GM18907 (cell line): ENCODE results near the gene CHST6.
A peak's percentile ranks its signal among the peaks of the same experiment; 100 is the strongest.
"Not testable (repeated sequence)": the region's sequence is repeated elsewhere in the genome, so short reads cannot be mapped to it uniquely, and the experiment has no call there.

Source experiments
- ATAC-seq: cut with Tn5 transposase; IDR thresholded peaks from one replicate; pipeline ENCODE4 v1.9.1; 2021; ENCODE audit warnings: mild to moderate bottlenecking, moderate library complexity; ENCODE audit not compliant: unreplicated experiment

The CHST6 gene

GRCh38 chr16:75452464-75453190 lies 42.6 kb downstream of the CHST6 start:
- no peak for ATAC-seq

GRCh38 chr16:75446416-75446815 lies 48.8 kb downstream of the CHST6 start:
- no peak for ATAC-seq

GRCh38 chr16:75445298-75445697 lies 49.9 kb downstream of the CHST6 start:
- no peak for ATAC-seq

GRCh38 chr16:75443298-75443697 lies 51.9 kb downstream of the CHST6 start:
- no peak for ATAC-seq

GRCh38 chr16:75433732-75434413 lies 61.4 kb downstream of the CHST6 start:
- peak; percentile 76 for ATAC-seq

GRCh38 chr16:75432828-75433731 lies 62.2 kb downstream of the CHST6 start, which contains the start of gene CFDP1:
Gene CFDP1, minus strand, starts transcription at chr16:75433503. Its CDS starts 151 bp downstream, at chr16:75433352.
- ATAC-seq, result peak; percentile 94

GRCh38 chr16:75429621-75430403 lies 65.4 kb downstream of the CHST6 start:
- ATAC-seq, result no peak

GRCh38 chr16:75426524-75426923 lies 68.7 kb downstream of the CHST6 start:
- not testable (repeated sequence) for ATAC-seq

GRCh38 chr16:75424105-75424762 lies 71.0 kb downstream of the CHST6 start:
- ATAC-seq, result not testable (repeated sequence)

- no peak for ATAC-seq
Observed at GRCh38 chr16:75423723-75424104, 71.5 kb downstream of the CHST6 start.
